Panc1 (cell line): ENCODE results near the gene CRYBA1.

ENCODE experiments used
- CTCF ChIP-seq: fragments of 450-650 bp; IDR thresholded peaks from 2 replicates; pipeline ENCODE4 v1.5.1; 2017; ENCODE audit warnings: mild to moderate bottlenecking
- POLR2AphosphoS5 ChIP-seq: IDR thresholded peaks from 2 replicates; pipeline ENCODE4 v1.6.1; 2012; ENCODE audit warnings: mild to moderate bottlenecking, low read depth, low read length, moderate library complexity
- REST ChIP-seq, 2 experiments: IDR thresholded peaks; 2 replicates each; pipeline ENCODE4 v1.6.1; 2011 to 2012; ENCODE audit warnings: low read depth in 2 of 2, control low read depth in 1 of 2, low read length in 1 of 2, mild to moderate bottlenecking in 1 of 2, moderate library complexity in 1 of 2; ENCODE audit not compliant: insufficient read depth in 1 of 2
- SIN3A ChIP-seq: IDR thresholded peaks from 2 replicates; pipeline ENCODE4 v1.6.1; 2012; ENCODE audit warnings: low read depth, mild to moderate bottlenecking, low read length, moderate library complexity, borderline replicate concordance; ENCODE audit not compliant: insufficient read depth

- TF ChIP-seq REST (IDR thresholded peaks at IDR 0.05; ENCODE audit: insufficient read depth in 1 of 2, low read depth in 2 of 2, low read length in 1 of 2) (no peak), CTCF (no peak), POLR2AphosphoS5 (no peak), SIN3A (no peak)
Observed at GRCh38 chr17:29242790-29243189, 3.9 kb upstream of the CRYBA1 start.
